Peyer's patch (tissue), 4 donors: ENCODE results near the gene NFKB1. TPM values are rescaled to one million over a fixed set of nuclear protein-coding genes. Genes with fewer than 3 reads are reported as not detected.

Experiments used
- DNase-seq, 3 donors: peaks; one replicate each; pipeline ENCODE4 v3.0.0-alpha.2; 2017 to 2019
- H3K27ac ChIP-seq, 4 donors: fragments of 200-600 bp; sonication (generic); one replicate each; pipeline ENCODE4 v1.5.1; 2016 to 2019
- H3K27me3 ChIP-seq, 2 donors: fragments of 200-600 bp; sonication (generic); one replicate each; pipeline ENCODE4 v1.5.1; 2019
- H3K36me3 ChIP-seq, 3 donors: fragments of 200-600 bp; sonication (generic); one replicate each; pipeline ENCODE4 v1.5.1; 2016 to 2019
- H3K4me1 ChIP-seq, 4 donors: fragments of 200-600 bp; sonication (generic); one replicate each; pipeline ENCODE4 v1.5.1; 2016 to 2019
- H3K4me3 ChIP-seq, 4 donors: fragments of 200-600 bp; sonication (generic); 1 replicate in 3 of 4; 2 replicates in 1 of 4; pipeline ENCODE4 v1.5.1; 2016 to 2019; ENCODE audit warnings: mild to moderate bottlenecking in 1 of 4
- H3K9me3 ChIP-seq, 4 donors: fragments of 200-600 bp; sonication (generic); one replicate each; pipeline ENCODE4 v1.5.1; 2016 to 2019; ENCODE audit warnings: mild to moderate bottlenecking in 1 of 4
- POLR2A ChIP-seq, 2 donors: fragments of 450-650 bp; IDR thresholded peaks; one replicate each; pipeline ENCODE4 v1.5.1; 2017; ENCODE audit warnings: antibody characterized with exemption in 2 of 2, mild to moderate bottlenecking in 2 of 2, moderate library complexity in 2 of 2
- total RNA-seq, 4 donors: library from RNA; depleted of rRNA; stranded (reverse); fragments of >200 nt; gene quantifications; one replicate each; pipeline ENCODE4 v1.1.0, GENCODE V29; 2016
- TF ChIP-seq, protein P1 (sequence below), 6 experiments: fragments of 450-650 bp in 4 of 6; fragments of 200-600 bp in 2 of 6; sonication (generic) in 1 of 6; IDR thresholded peaks; one replicate each; pipeline ENCODE4 v1.5.1; 2017 to 2019; ENCODE audit warnings: antibody characterized with exemption in 6 of 6, mild to moderate bottlenecking in 3 of 6, moderate library complexity in 1 of 6

NFKB1 gene
- total RNA-seq, 4 donors from 2014 or later: 20.7 to 58.6 (median 24.5) TPM

DNA sequence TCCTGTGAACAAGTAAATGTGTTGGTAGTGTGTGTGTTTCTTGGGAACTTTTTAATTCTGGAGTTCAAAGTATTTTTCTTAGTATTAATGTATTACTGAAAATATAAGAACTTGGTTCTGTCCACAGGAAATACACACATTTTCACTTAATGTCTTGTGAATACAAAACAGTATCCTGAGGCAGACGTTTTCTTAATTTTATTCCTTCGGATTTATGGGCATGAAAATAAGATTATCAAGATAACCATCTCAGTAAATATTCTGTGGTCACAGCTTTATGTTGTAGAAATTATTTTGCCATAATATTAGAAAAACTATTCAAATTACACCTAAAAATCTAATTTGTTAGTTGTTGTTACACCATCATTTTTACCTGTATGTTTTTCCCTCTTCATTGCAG is 29.8 kb downstream of the NFKB1 start:
- no peaks in the 10 kb centered on the region for H3K9me3 ChIP-seq
- H3K4me3 ChIP-seq: no peak overlapping the region
- H3K27ac ChIP-seq: no peak overlapping the region
- peaks cover 0 to 9% (median 0%) of the 10 kb centered on the region in 3 donors for H3K36me3 ChIP-seq
- no peaks in the 10 kb centered on the region for H3K27me3 ChIP-seq
- H3K4me1 ChIP-seq: no peaks in the 10 kb centered on the region
- TF ChIP-seq POLR2A (IDR thresholded peaks at IDR 0.05): no peak
- TF ChIP-seq, protein P1, sequence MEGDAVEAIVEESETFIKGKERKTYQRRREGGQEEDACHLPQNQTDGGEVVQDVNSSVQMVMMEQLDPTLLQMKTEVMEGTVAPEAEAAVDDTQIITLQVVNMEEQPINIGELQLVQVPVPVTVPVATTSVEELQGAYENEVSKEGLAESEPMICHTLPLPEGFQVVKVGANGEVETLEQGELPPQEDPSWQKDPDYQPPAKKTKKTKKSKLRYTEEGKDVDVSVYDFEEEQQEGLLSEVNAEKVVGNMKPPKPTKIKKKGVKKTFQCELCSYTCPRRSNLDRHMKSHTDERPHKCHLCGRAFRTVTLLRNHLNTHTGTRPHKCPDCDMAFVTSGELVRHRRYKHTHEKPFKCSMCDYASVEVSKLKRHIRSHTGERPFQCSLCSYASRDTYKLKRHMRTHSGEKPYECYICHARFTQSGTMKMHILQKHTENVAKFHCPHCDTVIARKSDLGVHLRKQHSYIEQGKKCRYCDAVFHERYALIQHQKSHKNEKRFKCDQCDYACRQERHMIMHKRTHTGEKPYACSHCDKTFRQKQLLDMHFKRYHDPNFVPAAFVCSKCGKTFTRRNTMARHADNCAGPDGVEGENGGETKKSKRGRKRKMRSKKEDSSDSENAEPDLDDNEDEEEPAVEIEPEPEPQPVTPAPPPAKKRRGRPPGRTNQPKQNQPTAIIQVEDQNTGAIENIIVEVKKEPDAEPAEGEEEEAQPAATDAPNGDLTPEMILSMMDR (IDR thresholded peaks at IDR 0.05): no peak
- DNase-seq: no peak

DNA sequence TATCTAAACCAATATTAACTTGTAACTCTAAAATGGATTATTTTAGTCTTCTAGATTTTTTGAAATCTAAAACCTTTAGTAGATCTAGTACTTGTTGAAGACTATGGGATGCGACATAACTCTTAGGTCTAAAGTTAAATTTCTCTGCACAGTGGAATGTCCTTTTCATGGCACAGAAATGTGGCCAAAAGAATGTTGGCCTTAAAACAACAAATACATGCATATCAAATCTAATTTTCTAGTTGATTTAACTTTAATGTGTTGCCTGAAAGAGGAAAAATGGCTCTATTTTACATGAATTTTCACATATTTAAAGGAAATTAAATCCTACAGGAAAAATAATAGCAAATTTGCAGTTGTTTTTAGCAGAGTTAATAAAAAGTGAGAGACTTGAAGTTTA is 30.3 kb downstream of the NFKB1 start:
- H3K27me3 ChIP-seq: no peaks in the 10 kb centered on the region

GRCh38 chr4:102533348-102533747 is 32.2 kb downstream of the NFKB1 start:
- TF ChIP-seq, protein P1 (IDR thresholded peaks at IDR 0.05): no peak
- TF ChIP-seq POLR2A (IDR thresholded peaks at IDR 0.05): no peak
- Histone ChIP-seq H3K9me3 (no peaks in the 10 kb centered on the region), H3K36me3 (peaks cover 0 to 10% (median 0%) of the 10 kb centered on the region in 3 donors), H3K27ac (no peak overlapping the region), H3K4me3 (no peak overlapping the region), H3K4me1 (no peaks in the 10 kb centered on the region), H3K27me3 (no peaks in the 10 kb centered on the region)
- no peak for DNase-seq

More for the DNA sequence above, 30.3 kb downstream of the NFKB1 start:
- H3K36me3 ChIP-seq: peaks cover 0 to 9% (median 0%) of the 10 kb centered on the region in 3 donors
- H3K4me3 ChIP-seq: no peak overlapping the region
- no peaks in the 10 kb centered on the region for H3K4me1 ChIP-seq
- DNase-seq: no peak
- H3K27ac ChIP-seq: no peak overlapping the region
- H3K9me3 ChIP-seq: no peaks in the 10 kb centered on the region
- TF ChIP-seq POLR2A (IDR thresholded peaks at IDR 0.05): no peak
- TF ChIP-seq, protein P1 (IDR thresholded peaks at IDR 0.05): no peak

DNA sequence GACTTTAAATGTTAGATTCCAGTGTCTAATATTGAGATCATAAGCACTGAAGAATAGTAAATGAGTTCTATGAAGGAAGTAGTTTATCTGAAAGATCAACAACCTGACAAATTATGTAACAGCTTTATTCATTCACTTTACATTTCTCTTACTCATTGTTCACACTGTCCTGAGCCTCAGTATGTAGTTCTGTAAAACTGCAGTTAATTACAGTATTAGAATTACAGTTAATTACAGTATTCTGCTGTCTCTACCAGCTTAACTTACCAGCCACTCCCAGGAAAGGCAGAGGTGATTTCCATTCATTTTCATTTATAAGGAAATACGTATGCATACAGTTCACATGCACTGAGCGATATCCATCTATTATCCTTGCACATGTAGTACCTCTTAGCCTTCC is 32.7 kb downstream of the NFKB1 start:
- Histone ChIP-seq H3K4me1 (no peaks in the 10 kb centered on the region), H3K27ac (no peak overlapping the region), H3K9me3 (no peaks in the 10 kb centered on the region), H3K36me3 (peaks cover 0 to 16% (median 0%) of the 10 kb centered on the region in 3 donors), H3K27me3 (no peaks in the 10 kb centered on the region), H3K4me3 (no peak overlapping the region)
- no peak for DNase-seq
- no peak for TF ChIP-seq POLR2A (IDR thresholded peaks at IDR 0.05)
- TF ChIP-seq, protein P1 (IDR thresholded peaks at IDR 0.05): no peak

GRCh38 chr4:102534845-102535244 is 33.7 kb downstream of the NFKB1 start:
- no peak for TF ChIP-seq POLR2A (IDR thresholded peaks at IDR 0.05)
- TF ChIP-seq, protein P1 (IDR thresholded peaks at IDR 0.05): no peak
- Histone ChIP-seq H3K4me3 (no peak overlapping the region), H3K36me3 (peaks cover 0 to 25% (median 0%) of the 10 kb centered on the region in 3 donors), H3K9me3 (no peaks in the 10 kb centered on the region), H3K4me1 (no peaks in the 10 kb centered on the region), H3K27me3 (no peaks in the 10 kb centered on the region), H3K27ac (no peak overlapping the region)
- DNase-seq: no peak
